Fibroblast of mammary gland (primary cell): Measurements from ENCODE around the gene TSSK3.
"Not testable (repeated sequence)": the region's sequence is repeated elsewhere in the genome, so short reads cannot be mapped to it uniquely, and the experiment has no call there.

Experiments used
- DNase-seq: peaks from one replicate; pipeline ENCODE4 v3.0.0-alpha.2; 2010; ENCODE audit warnings: low read depth
- H3K4me3 ChIP-seq: 2 replicates; pipeline ENCODE4 v1.5.1; 2011; ENCODE audit warnings: low read depth, mild to moderate bottlenecking, low read length, moderate library complexity; ENCODE audit not compliant: control insufficient read depth
- TF ChIP-seq, protein P1 (sequence below): conservative IDR thresholded peaks from 2 replicates; pipeline ENCODE4 v1.5.1; 2011; ENCODE audit warnings: low read depth, low read length, inconsistent platforms; ENCODE audit not compliant: control insufficient read depth, insufficient read depth

The TSSK3 gene

DNA sequence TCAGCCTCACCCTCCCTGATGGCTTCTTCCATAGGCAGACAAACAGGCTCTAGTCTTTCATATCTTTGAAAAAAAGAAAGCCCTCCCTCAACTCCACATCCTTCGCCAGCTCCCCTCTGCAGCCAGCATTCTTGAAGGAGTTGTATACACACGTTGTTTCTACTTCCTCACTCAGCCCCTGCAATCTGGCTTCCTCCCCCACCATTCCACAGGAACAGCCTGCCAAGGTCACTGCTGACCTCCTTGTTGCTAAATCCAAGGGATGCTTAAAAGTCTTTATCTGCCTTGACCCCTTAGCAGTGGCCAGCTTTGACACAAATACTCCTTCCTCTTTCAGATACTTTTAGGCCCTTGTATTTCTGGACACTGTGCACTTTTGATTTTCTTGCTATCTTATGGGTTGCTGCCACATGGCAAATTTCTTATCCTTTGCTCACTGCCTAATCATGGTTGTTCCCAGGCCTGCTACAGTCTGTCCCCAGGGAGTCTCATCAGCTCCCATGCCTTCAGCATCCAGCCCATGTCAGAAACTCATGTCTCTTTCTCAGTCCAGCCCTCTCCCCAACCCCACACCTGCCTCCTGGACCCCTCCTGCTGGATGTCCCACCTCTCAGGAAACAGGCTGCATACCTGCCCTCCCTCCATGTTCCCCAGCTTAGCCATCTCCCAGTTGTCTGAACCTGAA is 8.3 kb upstream of the TSSK3 start:
- peak; percentile 65 for DNase-seq
- no peak overlapping the region for H3K4me3 ChIP-seq
- TF ChIP-seq, protein P1, sequence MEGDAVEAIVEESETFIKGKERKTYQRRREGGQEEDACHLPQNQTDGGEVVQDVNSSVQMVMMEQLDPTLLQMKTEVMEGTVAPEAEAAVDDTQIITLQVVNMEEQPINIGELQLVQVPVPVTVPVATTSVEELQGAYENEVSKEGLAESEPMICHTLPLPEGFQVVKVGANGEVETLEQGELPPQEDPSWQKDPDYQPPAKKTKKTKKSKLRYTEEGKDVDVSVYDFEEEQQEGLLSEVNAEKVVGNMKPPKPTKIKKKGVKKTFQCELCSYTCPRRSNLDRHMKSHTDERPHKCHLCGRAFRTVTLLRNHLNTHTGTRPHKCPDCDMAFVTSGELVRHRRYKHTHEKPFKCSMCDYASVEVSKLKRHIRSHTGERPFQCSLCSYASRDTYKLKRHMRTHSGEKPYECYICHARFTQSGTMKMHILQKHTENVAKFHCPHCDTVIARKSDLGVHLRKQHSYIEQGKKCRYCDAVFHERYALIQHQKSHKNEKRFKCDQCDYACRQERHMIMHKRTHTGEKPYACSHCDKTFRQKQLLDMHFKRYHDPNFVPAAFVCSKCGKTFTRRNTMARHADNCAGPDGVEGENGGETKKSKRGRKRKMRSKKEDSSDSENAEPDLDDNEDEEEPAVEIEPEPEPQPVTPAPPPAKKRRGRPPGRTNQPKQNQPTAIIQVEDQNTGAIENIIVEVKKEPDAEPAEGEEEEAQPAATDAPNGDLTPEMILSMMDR: no peak

DNA sequence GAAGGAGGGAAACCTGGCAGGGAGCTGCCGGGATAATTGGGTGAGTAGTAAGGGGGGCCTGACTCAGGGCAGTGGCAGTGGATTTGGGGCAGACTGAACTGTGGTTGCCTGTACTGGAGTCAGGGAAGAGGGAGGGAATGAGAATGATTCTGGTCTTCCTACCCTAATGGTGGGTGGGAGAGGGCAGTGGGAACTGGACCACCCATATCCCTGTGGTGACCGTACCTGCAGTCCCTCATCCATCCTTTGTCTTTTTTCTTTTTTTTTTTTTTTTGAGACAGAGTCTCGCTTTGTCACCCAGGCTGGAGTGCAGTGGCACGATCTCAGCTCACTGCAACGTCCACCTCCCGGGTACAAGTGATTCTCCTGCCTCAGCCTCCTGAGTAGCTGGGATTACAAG is 6.6 kb upstream of the TSSK3 start:
- H3K4me3 ChIP-seq: not testable (repeated sequence)

DNA sequence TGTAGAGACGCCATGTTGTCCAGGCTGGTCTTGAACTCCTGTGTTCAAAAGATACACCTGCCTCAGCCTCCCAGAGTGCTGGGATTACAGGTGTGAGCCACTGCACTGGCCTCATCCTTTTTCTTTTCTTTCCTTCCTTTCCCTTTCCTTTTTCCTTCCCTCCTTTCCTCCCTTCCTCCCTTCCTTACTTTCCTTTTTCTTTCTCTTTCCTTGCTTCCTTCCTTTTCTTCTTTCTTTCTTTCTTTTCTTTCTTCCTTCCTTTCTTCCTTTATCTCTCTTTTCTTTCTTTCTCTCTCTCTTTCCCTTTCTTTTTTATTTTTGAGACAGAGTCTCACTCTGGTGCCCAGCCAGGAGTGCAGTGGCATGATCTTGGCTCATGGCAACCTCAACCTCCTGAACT is 5.9 kb upstream of the TSSK3 start:
- DNase-seq: no peak
- TF ChIP-seq, protein P1: no peak

More for the DNA sequence above, 6.6 kb upstream of the TSSK3 start:
- DNase-seq: not testable (repeated sequence)

DNA sequence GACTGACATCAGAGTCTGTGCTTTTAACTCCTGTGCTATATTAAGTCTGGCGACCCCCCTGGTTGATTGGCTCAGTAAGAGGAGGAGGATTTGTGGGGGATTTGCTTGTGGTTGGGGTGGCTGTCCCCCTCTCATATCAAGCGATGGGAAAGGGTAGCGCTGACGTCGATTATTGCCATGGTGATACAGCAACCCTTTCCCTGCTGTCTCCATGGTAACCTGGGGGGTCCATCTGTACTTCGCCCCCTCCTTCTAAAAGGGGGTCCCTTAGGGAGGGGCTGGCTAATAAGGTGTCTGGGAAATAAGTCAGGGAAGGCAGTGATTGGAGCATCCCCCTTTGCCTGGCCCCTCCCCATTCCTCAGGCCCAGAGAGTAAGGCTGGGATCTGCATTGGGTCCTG is 4.7 kb upstream of the TSSK3 start:
- no peak for DNase-seq
- TF ChIP-seq, protein P1: no peak
- H3K4me3 ChIP-seq: no peak overlapping the region

More for the DNA sequence above, 5.9 kb upstream of the TSSK3 start:
- H3K4me3 ChIP-seq: no peak overlapping the region

DNA sequence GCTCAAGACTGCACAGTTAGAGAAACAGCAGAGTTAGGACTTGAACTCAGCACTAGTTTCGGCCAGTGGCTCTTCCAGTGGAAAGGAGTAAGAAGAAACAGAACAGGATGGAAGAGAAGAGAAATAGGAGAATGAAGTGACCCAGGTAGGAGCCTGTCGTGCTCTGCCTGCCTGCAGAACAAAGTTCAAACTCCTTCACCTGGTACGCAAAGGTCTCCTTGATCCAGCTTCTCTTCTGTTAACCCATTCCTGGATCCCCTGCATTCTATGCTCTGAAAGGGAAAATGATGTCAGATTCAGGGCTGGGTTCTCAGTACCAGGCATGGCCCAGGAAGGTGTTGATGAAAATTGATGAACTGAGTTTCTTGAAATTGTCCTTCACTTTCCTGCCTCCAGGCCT is 3.9 kb upstream of the TSSK3 start:
- no peak for DNase-seq
- H3K4me3 ChIP-seq: no peak overlapping the region
- TF ChIP-seq, protein P1: no peak

DNA sequence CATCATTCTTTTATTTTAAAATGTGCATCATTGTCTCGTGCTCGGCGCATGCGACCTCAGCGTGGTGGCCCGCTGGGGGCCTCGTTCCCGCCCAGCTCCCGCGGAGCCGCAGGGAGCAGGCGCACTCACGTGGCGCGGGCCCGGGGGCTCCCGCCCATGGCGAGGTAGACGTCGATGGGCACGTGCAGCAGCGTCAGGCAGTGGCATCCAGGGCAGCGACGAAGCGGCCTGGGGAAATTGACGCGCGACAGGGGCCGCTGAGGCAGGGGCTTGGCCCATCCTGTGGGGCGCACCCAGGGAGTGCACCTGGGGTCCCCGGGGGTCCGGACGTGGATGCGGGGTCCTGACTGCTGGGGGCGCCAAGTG is 1.0 kb upstream of the TSSK3 start:
- DNase-seq: no peak
- H3K4me3 ChIP-seq: no peak overlapping the region
- TF ChIP-seq, protein P1: no peak

DNA sequence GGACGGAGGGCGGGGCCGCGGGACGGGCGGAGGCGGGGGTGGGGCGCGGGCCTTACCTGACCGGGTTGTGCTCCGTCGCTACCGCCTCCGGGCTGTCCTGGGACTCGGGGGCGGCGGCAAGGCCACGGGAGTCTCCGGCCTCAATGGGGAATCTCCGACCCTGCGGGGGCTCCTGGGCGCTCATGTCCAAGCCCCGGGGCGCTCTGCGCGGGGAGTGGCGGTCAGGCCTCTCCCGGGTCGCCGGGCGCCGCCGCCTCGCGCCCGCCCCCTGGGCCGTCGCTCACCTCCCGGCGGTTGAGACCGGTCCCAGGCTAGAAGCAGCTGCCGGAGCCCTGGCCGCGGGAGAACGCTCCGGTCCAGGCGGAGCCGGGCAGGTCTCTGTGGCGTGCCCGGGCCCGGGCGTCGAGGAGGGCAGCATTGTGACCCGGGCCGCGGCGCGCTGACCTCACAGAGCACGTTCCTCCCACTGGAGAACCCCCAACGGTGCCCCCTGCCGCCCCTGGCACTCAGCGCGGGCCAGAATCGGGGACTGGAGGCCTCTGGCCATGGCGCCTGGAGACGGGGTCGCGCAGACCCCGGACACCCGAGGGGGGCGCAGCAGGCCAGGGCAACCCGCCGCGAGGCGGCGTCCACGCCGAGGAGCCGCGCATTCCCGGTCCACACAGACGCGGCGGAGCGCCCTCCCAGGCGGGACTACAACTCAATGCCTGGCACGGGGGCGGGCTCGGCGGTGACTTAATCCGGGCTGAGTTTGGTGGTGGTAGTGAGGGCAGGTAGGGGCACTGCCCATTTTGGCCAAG is 465 bp upstream of the TSSK3 start:
- H3K4me3 ChIP-seq: peak overlapping the region; percentile 17
- TF ChIP-seq, protein P1: peak; percentile 12
- DNase-seq: peak; percentile 34
